ENCODE results near the gene USP7.
A peak's percentile ranks its signal among the peaks of the same experiment; 100 is the strongest.

The USP7 gene

GRCh38 chr16:8953064-8953463 is 10.6 kb downstream of the USP7 start:
- no peak for DNase-seq (ENCODE audit: low read depth in 3 of 3, low spot score in 1 of 3)

GRCh38 chr16:8952281-8952751 is 11.4 kb downstream of the USP7 start:
- DNase-seq (ENCODE audit: low read depth in 3 of 3, low spot score in 1 of 3) = no peak

DNA sequence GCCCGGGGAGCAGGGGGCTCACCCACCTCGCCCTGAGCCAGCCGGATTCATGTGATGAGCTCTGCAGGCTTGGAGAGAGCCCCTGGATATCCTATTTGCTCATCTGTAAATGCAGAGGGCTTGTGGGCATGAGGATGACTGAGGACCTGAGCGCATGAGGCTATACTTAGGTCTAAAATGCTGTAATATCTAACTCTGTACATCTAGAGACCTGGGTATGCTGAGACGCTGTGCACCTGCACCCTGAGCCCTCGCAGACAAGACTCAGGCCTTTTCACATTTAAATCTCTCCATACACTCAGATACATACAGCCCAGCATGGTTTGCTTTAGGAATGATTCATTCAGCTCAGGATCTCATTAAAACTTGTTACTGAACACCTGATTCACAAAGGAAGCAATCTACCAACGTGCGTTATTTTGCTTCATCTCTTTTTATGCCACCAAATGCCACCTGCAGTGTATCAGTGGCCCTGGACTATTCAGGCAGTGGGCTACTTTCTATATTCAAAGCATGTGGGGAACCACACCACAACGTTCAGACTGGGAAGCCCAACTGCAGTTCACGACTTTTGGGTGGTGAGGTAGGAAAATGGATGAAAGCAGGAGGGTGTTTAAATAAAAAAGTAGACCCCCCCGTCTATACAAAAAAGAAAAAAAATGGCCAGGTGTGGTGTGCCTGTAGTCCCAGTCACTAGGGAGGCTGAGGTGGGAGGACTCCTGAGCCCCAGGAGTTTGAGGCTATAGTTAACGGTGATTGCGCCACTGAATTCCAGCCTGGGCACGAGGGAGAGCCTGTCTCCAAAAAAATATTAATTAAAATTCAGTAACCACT is 12.0 kb downstream of the USP7 start:
- no peak for DNase-seq (ENCODE audit: low read depth in 3 of 3, low spot score in 1 of 3)

DNA sequence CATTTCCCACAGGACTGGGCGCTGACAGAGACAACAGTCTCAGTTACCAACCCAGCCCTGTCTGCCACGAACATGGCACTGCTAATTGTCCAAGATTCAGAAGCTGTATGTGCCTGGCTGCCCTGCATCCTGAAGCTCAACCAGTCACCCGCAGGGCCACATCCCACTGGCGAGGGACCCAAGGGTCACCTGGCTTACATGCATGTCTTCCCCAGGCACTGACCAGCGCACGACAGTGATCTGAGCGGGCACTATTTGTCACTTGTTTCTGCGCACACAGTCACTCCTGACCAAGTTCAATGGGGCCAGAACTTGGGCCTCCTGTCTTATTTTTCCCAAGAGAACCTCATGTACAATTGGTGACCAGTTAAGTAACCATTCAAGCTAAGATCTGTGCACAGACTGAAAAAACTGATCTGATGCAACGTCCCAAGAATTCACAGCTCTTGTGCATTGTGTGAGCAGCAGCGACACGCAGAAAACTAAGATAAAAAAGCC is 13.1 kb downstream of the USP7 start:
- DNase-seq (ENCODE audit: low read depth in 3 of 3, low spot score in 1 of 3) = no peak

GRCh38 chr16:8949536-8950418 is 13.9 kb downstream of the USP7 start:
- no peak for DNase-seq (ENCODE audit: low read depth in 3 of 3, low spot score in 1 of 3)

DNA sequence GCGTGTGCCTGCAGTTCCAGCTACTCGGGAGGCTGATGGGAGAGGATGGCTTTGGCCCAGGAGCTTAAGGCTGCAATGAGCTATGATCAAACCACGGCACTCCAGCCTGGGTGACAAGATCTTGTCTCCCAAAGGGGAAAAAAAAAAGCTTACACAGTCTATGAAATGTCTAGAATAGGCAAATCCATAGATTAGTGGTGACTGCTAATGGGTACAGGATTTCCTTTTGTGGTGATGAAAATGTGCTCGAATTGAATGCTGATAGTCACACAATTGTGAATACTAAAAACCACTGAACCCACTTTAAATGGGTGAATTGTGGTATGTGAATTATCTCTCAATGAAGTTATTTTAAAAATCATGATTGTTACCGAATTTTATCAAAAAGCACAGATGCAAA is 14.9 kb downstream of the USP7 start:
- no peak for DNase-seq (ENCODE audit: low read depth in 3 of 3, low spot score in 1 of 3)

DNA sequence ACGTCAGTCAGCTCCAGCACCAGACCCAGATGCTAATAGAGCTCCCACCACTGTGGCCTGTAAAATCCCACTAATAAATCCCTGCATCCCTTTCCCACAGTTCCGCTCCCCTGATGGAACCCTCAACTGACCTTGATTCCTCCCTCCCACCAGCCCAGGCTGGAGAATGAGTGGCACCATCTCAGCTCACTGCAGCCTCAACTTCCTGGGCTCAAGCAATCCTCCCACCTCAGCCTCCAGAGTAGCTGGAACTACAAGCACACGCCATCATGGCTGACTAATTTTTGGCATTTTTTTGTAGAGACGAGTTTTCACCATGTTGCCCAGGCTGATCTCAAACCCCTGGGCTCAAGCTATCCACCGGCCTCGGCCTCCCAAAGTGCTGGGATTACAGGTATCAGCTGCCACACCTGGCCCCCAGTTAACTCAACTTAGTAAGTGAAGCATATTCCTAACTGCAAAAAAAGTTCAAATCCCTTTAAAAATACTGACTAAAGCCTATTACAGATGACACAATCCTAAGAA is 15.6 kb downstream of the USP7 start:
- DNase-seq (ENCODE audit: low read depth in 3 of 3, low spot score in 1 of 3) = no peak

- no peak for DNase-seq (ENCODE audit: low read depth in 3 of 3, low spot score in 1 of 3)
Measured at GRCh38 chr16:8946544-8946943, 17.2 kb downstream of the USP7 start.

DNA sequence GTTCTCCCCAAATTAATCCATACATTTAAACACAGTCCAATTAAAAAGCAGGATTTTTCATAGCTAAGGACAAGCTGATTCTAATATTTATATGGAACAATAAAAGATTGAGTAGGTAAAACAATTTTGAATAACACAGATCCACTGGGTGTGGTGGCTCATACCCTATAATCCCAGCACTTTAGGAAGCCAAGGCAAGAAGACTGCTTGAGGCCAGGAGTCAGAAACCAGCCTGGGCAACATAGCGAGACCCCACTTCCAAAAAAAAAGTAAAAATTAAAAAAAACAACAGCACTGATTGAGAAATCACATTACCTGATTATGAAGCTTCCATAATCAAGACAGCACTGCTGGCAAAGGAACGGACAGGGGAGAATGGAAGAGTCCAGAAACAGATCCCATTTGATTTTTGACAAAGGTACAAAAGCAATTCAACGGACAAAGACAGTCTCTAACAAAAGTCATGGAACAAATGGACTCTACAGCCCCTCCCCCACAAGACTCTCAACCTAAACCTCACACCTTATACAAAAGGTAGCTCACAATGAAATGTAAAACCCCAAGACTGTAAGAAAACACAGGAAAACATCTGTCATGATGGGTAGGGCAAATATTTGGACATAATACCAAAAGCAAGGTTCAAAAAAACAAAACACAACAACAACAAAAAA is 17.9 kb downstream of the USP7 start:
- DNase-seq (ENCODE audit: low read depth in 3 of 3, low spot score in 1 of 3) = no peak

- no peak for DNase-seq (ENCODE audit: low read depth in 3 of 3, low spot score in 1 of 3)
Measured at GRCh38 chr16:8943966-8944759, 19.5 kb downstream of the USP7 start.

- DNase-seq (ENCODE audit: low read depth in 3 of 3, low spot score in 1 of 3) = no peak
Measured at GRCh38 chr16:8943001-8943763, 20.5 kb downstream of the USP7 start.

- DNase-seq (ENCODE audit: low read depth in 3 of 3, low spot score in 1 of 3) = no peak
Measured at GRCh38 chr16:8941718-8942344, 21.9 kb downstream of the USP7 start.

DNA sequence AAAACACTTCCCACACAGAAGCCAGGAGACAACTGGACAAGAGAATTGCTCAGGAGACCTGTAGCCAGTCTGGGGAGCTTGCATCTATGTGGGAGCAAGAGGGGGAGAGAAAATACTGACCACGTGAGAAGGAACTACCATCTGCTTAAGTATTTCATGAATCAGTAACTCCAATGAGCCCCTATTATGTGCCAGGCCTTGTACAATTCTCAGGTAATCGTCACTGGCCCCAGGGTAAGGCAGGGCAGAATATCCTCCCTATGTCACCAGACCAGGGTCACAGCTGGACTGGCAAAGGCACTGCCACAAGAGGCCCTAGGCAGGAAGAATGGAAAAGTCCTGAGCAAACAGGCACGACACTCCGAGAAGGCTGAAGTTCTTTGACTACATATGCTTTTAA is 25.9 kb downstream of the USP7 start:
- DNase-seq (ENCODE audit: low read depth in 3 of 3, low spot score in 1 of 3) = no peak

DNA sequence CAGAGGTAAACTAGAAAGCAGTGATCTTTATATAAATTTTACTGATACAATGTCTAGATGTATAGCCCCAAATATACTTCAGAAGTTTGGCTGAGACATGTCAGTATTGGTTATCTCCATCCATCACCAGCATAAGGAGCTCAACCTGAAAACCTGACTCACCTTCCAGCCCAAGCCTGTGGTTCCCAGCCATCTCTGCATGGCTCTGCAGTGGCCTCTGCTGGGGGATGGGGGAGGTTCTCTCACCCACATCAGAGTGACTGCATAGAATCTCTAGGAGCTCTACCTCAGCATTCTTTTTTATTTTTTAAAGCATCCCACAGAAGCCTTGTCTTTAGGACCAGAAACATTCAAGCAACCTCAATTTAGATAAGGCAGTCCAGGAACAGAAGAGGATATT is 27.3 kb downstream of the USP7 start:
- DNase-seq (ENCODE audit: low read depth in 3 of 3, low spot score in 1 of 3) = peak; percentile 39 to 62 (median 60)

DNA sequence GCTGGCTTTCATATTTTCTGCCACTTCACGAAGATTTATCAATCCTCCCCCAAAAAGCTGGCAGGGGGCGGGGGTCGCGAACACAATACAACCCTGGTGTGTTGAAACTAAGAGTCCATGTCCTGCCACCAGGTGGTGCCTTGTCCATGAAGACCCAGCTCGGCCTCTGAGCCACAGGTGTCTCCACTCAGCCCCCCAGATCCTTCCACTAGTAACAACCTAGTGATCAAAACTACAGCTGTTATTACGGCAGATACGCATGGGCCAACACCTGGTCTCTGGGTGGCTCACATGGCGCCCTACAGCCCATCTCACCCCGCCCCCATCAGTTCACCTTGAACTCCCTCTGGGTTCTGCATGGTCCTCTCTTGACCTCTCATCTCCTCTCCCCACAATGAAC is 27.7 kb downstream of the USP7 start:
- no peak for DNase-seq (ENCODE audit: low read depth in 3 of 3, low spot score in 1 of 3)

DNA sequence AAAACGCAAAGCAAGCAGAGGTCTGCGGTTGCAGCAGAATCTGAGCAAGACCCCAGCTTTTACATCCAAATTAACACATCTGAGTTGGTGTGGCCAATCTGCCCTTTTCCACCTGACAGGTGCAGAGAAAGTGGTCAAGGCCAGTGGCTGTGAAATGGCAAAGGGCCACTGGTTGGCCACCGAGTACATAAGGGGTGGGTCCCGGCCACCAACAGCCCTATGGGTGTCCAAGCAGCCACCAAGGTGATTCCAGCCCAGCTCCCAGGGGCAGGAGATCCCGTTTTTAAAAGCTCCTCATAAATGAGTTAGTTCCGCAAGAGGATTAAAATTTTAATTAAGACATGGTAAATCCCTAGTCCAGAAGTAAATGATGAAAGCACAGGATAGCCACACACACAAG is 29.1 kb downstream of the USP7 start:
- no peak for DNase-seq (ENCODE audit: low read depth in 3 of 3, low spot score in 1 of 3)

DNA sequence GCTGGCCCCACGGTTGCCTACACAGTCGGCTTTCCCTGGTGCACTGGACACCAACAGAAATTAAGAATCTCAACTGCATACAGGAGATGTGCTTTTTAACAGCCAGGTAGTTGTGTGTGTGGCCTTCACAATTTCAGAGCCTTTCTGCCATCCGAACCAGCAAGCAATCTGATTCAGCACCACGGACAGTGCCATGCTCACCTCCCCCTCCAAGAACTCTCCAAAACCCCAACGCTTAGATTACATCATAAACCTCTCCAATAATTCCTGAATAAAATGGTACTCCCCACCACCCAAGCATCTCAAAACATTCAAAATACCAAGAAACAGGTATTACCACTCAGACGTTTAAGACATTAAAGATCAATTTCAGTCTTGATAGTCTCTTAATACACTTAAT is 31.8 kb downstream of the USP7 start:
- DNase-seq (ENCODE audit: low read depth in 3 of 3, low spot score in 1 of 3) = peak in 1 of 3 donors; percentile 22

DNA sequence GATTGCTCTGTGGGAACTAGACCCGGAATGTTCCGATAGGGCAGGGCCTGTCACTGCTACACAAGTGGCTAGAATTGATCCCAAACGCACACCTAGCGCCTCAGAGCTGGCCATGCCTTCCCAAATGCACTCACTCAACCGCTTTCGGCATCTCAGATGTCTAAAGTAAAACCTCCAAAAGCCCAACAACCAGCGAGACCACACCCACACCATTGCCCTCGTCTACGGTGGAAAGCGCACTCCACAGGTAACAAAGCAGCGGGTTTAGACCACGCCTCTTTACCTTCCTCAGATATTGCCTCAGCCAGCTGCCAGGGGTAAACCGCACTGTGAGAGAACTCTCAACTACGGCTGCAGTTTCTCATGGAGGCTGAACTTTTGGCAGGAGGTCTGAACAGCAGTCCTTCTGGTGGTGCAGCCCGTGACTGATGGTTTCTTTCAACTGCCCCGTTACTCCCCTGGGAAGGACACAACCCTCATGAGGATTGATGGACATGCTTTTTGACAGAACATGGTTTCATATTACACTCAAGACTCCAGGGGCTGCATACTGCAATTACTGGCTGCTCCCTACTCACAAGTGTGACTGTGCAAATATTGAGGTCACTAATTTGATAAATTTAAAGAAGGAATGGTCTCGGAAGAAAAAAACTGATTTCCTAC is 34.5 kb downstream of the USP7 start:
- no peak for DNase-seq (ENCODE audit: low read depth in 3 of 3, low spot score in 1 of 3)

Measured in stimulated activated CD4-positive, alpha-beta T cell treated with anti-CD3 and anti-CD28 coated beads, TNF-alpha, amount 100 ng/mL, for 1 hour (primary cell).